Measurements from ENCODE around the gene TAF8.

- no peak for TF ChIP-seq CTCF (conservative IDR thresholded peaks at IDR 0.05)
- TF ChIP-seq EZH2 (IDR thresholded peaks at IDR 0.05; ENCODE audit: low read depth): no peak
These were observed 8.2 kb upstream of the TAF8 start for GRCh38 chr6:42042108-42042507.

Data from PC-9 (cell line).